Activated T-cell treated with anti-CD3 and anti-CD28 coated beads, Interleukin-2, amount 50 U/mL, for 72 hours (primary cell): Measurements from ENCODE around the gene NAT14. TPM values are rescaled to one million over a fixed set of nuclear protein-coding genes. Genes with fewer than 3 reads are reported as not detected.
A peak's percentile ranks its signal among the peaks of the same experiment; 100 is the strongest.

ENCODE experiments used
- ATAC-seq, 2 donors: fragments of 150-1000 bp; cut with Tn5 transposase; replicated peaks in 1 of 2; 2 replicates each; pipeline ENCODE4 v1.10.0; 2021; ENCODE audit warnings: moderate library complexity in 2 of 2, mild to moderate bottlenecking in 1 of 2
- DNase-seq, 2 donors: peaks; one replicate each; pipeline ENCODE4 v3.0.0; 2021 to 2022; ENCODE audit warnings: mixed read lengths in 1 of 2
- H3K27ac Mint-ChIP-seq: one replicate; pipeline ENCODE4 v1.8.0; 2022; ENCODE audit warnings: mild to moderate bottlenecking, moderate library complexity, mixed read lengths
- H3K27me3 Mint-ChIP-seq: one replicate; pipeline ENCODE4 v1.8.0; 2022; ENCODE audit warnings: low read depth, mixed read lengths
- H3K36me3 Mint-ChIP-seq, 2 donors: one replicate each; pipeline ENCODE4 v1.8.0; 2022; ENCODE audit warnings: mixed read lengths in 2 of 2, mild to moderate bottlenecking in 1 of 2; ENCODE audit not compliant: insufficient read depth in 2 of 2
- H3K4me1 Mint-ChIP-seq: one replicate; pipeline ENCODE4 v1.8.0; 2022; ENCODE audit warnings: low read depth, mixed read lengths
- H3K4me3 Mint-ChIP-seq, 2 donors: one replicate each; pipeline ENCODE4 v1.8.0; 2022; ENCODE audit warnings: mild to moderate bottlenecking in 2 of 2, mixed read lengths in 2 of 2, moderate library complexity in 2 of 2
- H3K9me3 Mint-ChIP-seq, 2 donors: one replicate each; pipeline ENCODE4 v1.8.0; 2022; ENCODE audit warnings: mixed read lengths in 2 of 2
- total RNA-seq, 2 donors: library from RNA; stranded (reverse); gene quantifications; one replicate each; pipeline ENCODE4 v1.2.3, GENCODE V29; 2022

Gene NAT14
- total RNA-seq, 2 donors from 2014 or later, result 19.2 to 20.5 TPM

- H3K27ac Mint-ChIP-seq, result no peak overlapping the region
- H3K4me1 Mint-ChIP-seq, result peaks cover 16% of the 10 kb centered on the region
- no peak for DNase-seq
- no peak for ATAC-seq
- no peaks in the 10 kb centered on the region for H3K27me3 Mint-ChIP-seq
- H3K9me3 Mint-ChIP-seq, result no peaks in the 10 kb centered on the region
- no peak overlapping the region for H3K4me3 Mint-ChIP-seq
- no peaks in the 10 kb centered on the region for H3K36me3 Mint-ChIP-seq
Observed at GRCh38 chr19:55466241-55466614, 18.8 kb upstream of the NAT14 start.

- H3K4me3 Mint-ChIP-seq, result no peak overlapping the region
- H3K27ac Mint-ChIP-seq, result no peak overlapping the region
- H3K36me3 Mint-ChIP-seq, result no peaks in the 10 kb centered on the region
- ATAC-seq, result peak; percentile 96
- DNase-seq, result peak; percentile 75 to 86
- no peaks in the 10 kb centered on the region for H3K9me3 Mint-ChIP-seq
- H3K4me1 Mint-ChIP-seq, result peaks cover 10% of the 10 kb centered on the region
- H3K27me3 Mint-ChIP-seq, result no peaks in the 10 kb centered on the region
Observed at GRCh38 chr19:55467236-55468053, 17.5 kb upstream of the NAT14 start.

GRCh38 chr19:55468054-55468393 is 17.0 kb upstream of the NAT14 start:
- Mint-ChIP-seq H3K4me3 (no peak overlapping the region), H3K27me3 (no peaks in the 10 kb centered on the region), H3K4me1 (peaks cover 4% of the 10 kb centered on the region), H3K36me3 (no peaks in the 10 kb centered on the region), H3K9me3 (no peaks in the 10 kb centered on the region), H3K27ac (no peak overlapping the region)
- ATAC-seq (peak; percentile 27 to 35), DNase-seq (no peak)

- Mint-ChIP-seq H3K4me1 (peaks cover 13% of the 10 kb centered on the region), H3K36me3 (no peaks in the 10 kb centered on the region), H3K27me3 (no peaks in the 10 kb centered on the region), H3K4me3 (no peak overlapping the region), H3K9me3 (no peaks in the 10 kb centered on the region), H3K27ac (no peak overlapping the region)
- DNase-seq (no peak), ATAC-seq (no peak)
Observed at GRCh38 chr19:55471266-55471665, 13.7 kb upstream of the NAT14 start.

GRCh38 chr19:55472463-55472862 is 12.5 kb upstream of the NAT14 start:
- no peak overlapping the region for H3K4me3 Mint-ChIP-seq
- no peak overlapping the region for H3K27ac Mint-ChIP-seq
- no peaks in the 10 kb centered on the region for H3K9me3 Mint-ChIP-seq
- ATAC-seq, result no peak
- peaks cover 16% of the 10 kb centered on the region for H3K4me1 Mint-ChIP-seq
- DNase-seq, result no peak
- no peaks in the 10 kb centered on the region for H3K36me3 Mint-ChIP-seq
- H3K27me3 Mint-ChIP-seq, result no peaks in the 10 kb centered on the region

- ATAC-seq (no peak), DNase-seq (no peak)
- peaks cover 21% of the 10 kb centered on the region for H3K4me1 Mint-ChIP-seq
- H3K9me3 Mint-ChIP-seq, result no peaks in the 10 kb centered on the region
- H3K27ac Mint-ChIP-seq, result no peak overlapping the region
- H3K36me3 Mint-ChIP-seq, result no peaks in the 10 kb centered on the region
- no peaks in the 10 kb centered on the region for H3K27me3 Mint-ChIP-seq
- no peak overlapping the region for H3K4me3 Mint-ChIP-seq
Observed at GRCh38 chr19:55473225-55474012, 11.6 kb upstream of the NAT14 start.

- Mint-ChIP-seq H3K4me3 (peak overlapping the region in 1 of 2 donors; percentile 10), H3K27me3 (no peaks in the 10 kb centered on the region), H3K9me3 (no peaks in the 10 kb centered on the region), H3K36me3 (no peaks in the 10 kb centered on the region), H3K4me1 (peaks cover 33% of the 10 kb centered on the region), H3K27ac (no peak overlapping the region)
- no peak for ATAC-seq
- DNase-seq, result no peak
Observed at GRCh38 chr19:55474269-55475265, 10.4 kb upstream of the NAT14 start.

GRCh38 chr19:55476100-55476775 is 8.8 kb upstream of the NAT14 start, which contains the start of gene ZNF628:
Gene ZNF628 (plus strand): TSS chr19:55476617. CDS start chr19:55479911, 3,294 bp downstream.
- peaks cover 38% of the 10 kb centered on the region for H3K4me1 Mint-ChIP-seq
- no peaks in the 10 kb centered on the region for H3K9me3 Mint-ChIP-seq
- peak within 1 kb of the TSS; percentile 93 for H3K27ac Mint-ChIP-seq
- ATAC-seq (peak; percentile 95 to 96), DNase-seq (peak; percentile 97 to 99)
- peak within 1 kb of the TSS; percentile 95 to 97 for H3K4me3 Mint-ChIP-seq
- H3K27me3 Mint-ChIP-seq, result no peaks in the 10 kb centered on the region
- no peaks in the 10 kb centered on the region for H3K36me3 Mint-ChIP-seq

GRCh38 chr19:55477905-55478304 is 7.1 kb upstream of the NAT14 start:
- no peak for ATAC-seq
- H3K4me3 Mint-ChIP-seq, result peak overlapping the region; percentile 87 to 97
- no peaks in the 10 kb centered on the region for H3K36me3 Mint-ChIP-seq
- no peak for DNase-seq
- no peaks in the 10 kb centered on the region for H3K27me3 Mint-ChIP-seq
- H3K9me3 Mint-ChIP-seq, result no peaks in the 10 kb centered on the region
- peak overlapping the region; percentile 27 for H3K27ac Mint-ChIP-seq
- H3K4me1 Mint-ChIP-seq, result peaks cover 38% of the 10 kb centered on the region

GRCh38 chr19:55478364-55478763 is 6.6 kb upstream of the NAT14 start:
- no peak overlapping the region for H3K27ac Mint-ChIP-seq
- peak overlapping the region; percentile 87 to 97 for H3K4me3 Mint-ChIP-seq
- peaks cover 38% of the 10 kb centered on the region for H3K4me1 Mint-ChIP-seq
- no peak for DNase-seq
- no peaks in the 10 kb centered on the region for H3K9me3 Mint-ChIP-seq
- ATAC-seq, result no peak
- no peaks in the 10 kb centered on the region for H3K27me3 Mint-ChIP-seq
- H3K36me3 Mint-ChIP-seq, result no peaks in the 10 kb centered on the region

- H3K27ac Mint-ChIP-seq, result peak overlapping the region; percentile 4
- no peaks in the 10 kb centered on the region for H3K9me3 Mint-ChIP-seq
- H3K27me3 Mint-ChIP-seq, result no peaks in the 10 kb centered on the region
- ATAC-seq (no peak), DNase-seq (no peak)
- H3K4me3 Mint-ChIP-seq, result peak overlapping the region in 1 of 2 donors; percentile 36
- H3K4me1 Mint-ChIP-seq, result peaks cover 38% of the 10 kb centered on the region
- H3K36me3 Mint-ChIP-seq, result no peaks in the 10 kb centered on the region
Observed at GRCh38 chr19:55479045-55479444, 5.9 kb upstream of the NAT14 start.

- DNase-seq (no peak), ATAC-seq (no peak)
- H3K27me3 Mint-ChIP-seq, result no peaks in the 10 kb centered on the region
- no peaks in the 10 kb centered on the region for H3K9me3 Mint-ChIP-seq
- peaks cover 38% of the 10 kb centered on the region for H3K4me1 Mint-ChIP-seq
- H3K36me3 Mint-ChIP-seq, result no peaks in the 10 kb centered on the region
- no peak overlapping the region for H3K27ac Mint-ChIP-seq
- no peak overlapping the region for H3K4me3 Mint-ChIP-seq
Observed at GRCh38 chr19:55479451-55480230, 5.3 kb upstream of the NAT14 start.
